CD4-positive, alpha-beta T cell treated with Interleukin-4 for 1 hour (primary cell): ENCODE measurements around the gene ZDHHC5.

ENCODE experiments used
- DNase-seq, 2 donors: peaks; one replicate each; pipeline ENCODE4 v3.0.0-alpha.2; 2020 to 2022

Gene ZDHHC5

GRCh38 chr11:57667736-57668433 lies at the start of gene ZDHHC5:
Gene ZDHHC5 (plus strand): TSS chr11:57668114. CDS start chr11:57673091, 4,977 bp downstream.
- DNase-seq = peak; percentile 99 to 100

GRCh38 chr11:57618438-57618837 lies 49.5 kb upstream of the ZDHHC5 start:
- DNase-seq = no peak

- no peak for DNase-seq
Measured at GRCh38 chr11:57619331-57619730, 48.6 kb upstream of the ZDHHC5 start.

- DNase-seq = no peak
Measured at GRCh38 chr11:57620467-57620866, 47.4 kb upstream of the ZDHHC5 start.

GRCh38 chr11:57622263-57622662 lies 45.7 kb upstream of the ZDHHC5 start:
- no peak for DNase-seq

- no peak for DNase-seq
Measured at GRCh38 chr11:57624864-57625263, 43.0 kb upstream of the ZDHHC5 start.

- no peak for DNase-seq
Measured at GRCh38 chr11:57626895-57627294, 41.0 kb upstream of the ZDHHC5 start.

GRCh38 chr11:57630171-57630570 lies 37.7 kb upstream of the ZDHHC5 start:
- no peak for DNase-seq

GRCh38 chr11:57632116-57632515 lies 35.8 kb upstream of the ZDHHC5 start:
- no peak for DNase-seq

GRCh38 chr11:57633394-57634070 lies 34.4 kb upstream of the ZDHHC5 start:
- no peak for DNase-seq

- DNase-seq = no peak
Measured at GRCh38 chr11:57634311-57634710, 33.6 kb upstream of the ZDHHC5 start.

GRCh38 chr11:57635246-57635645 lies 32.7 kb upstream of the ZDHHC5 start:
- DNase-seq = no peak

GRCh38 chr11:57637626-57638004 lies 30.3 kb upstream of the ZDHHC5 start:
- DNase-seq = no peak

GRCh38 chr11:57638005-57638781 lies 29.7 kb upstream of the ZDHHC5 start:
- no peak for DNase-seq

GRCh38 chr11:57638811-57639320 lies 29.0 kb upstream of the ZDHHC5 start:
- DNase-seq = peak in 1 of 2 donors; percentile 31

GRCh38 chr11:57639321-57640067 lies 28.4 kb upstream of the ZDHHC5 start:
- no peak for DNase-seq

GRCh38 chr11:57640068-57640800 lies 27.7 kb upstream of the ZDHHC5 start:
- DNase-seq = no peak

GRCh38 chr11:57641011-57641807 lies 26.7 kb upstream of the ZDHHC5 start:
- DNase-seq = peak; percentile 33 to 48

GRCh38 chr11:57643802-57644201 lies 24.1 kb upstream of the ZDHHC5 start:
- no peak for DNase-seq

- peak; percentile 86 to 91 for DNase-seq
Measured at GRCh38 chr11:57644748-57645688, 22.9 kb upstream of the ZDHHC5 start.
